ENCODE results near the gene CACHD1. TPM values are rescaled to one million over a fixed set of nuclear protein-coding genes. Genes with fewer than 3 reads are reported as not detected.

The CACHD1 gene
- total RNA-seq, 1 experiment from 2014 or later: 29.9 TPM

- intact Hi-C loops (cut with micrococcal nuclease; ENCODE audit: unreplicated experiment): no loop called here
- POLR2A ChIA-PET: interaction anchor here (0.6 kb wide), 1 partner anchor 658 kb away, joined by 6 read pairs; no protein-coding TSS in a partner anchor
Observed at GRCh38 chr1:64590316-64590715, 120.4 kb downstream of the CACHD1 start.

GRCh38 chr1:64594446-64594845 lies 124.5 kb downstream of the CACHD1 start:
- Histone ChIP-seq H3K4me1 (ENCODE audit: control insufficient read depth, insufficient read depth, low read length) (peaks cover 22% of the 10 kb centered on the region), H3K27me3 (ENCODE audit: control insufficient read depth, insufficient read depth, low read length) (no peaks in the 10 kb centered on the region), H3K9me3 (ENCODE audit: control insufficient read depth, insufficient read depth, low read depth, low read length) (no peaks in the 10 kb centered on the region), H3K36me3 (ENCODE audit: control insufficient read depth, insufficient read depth, low read length) (no peaks in the 10 kb centered on the region), H3K27ac (ENCODE audit: low read length) (no peak overlapping the region), H3K4me3 (ENCODE audit: low read depth in 2 of 2, low read length in 2 of 2) (no peak overlapping the region)
- ChIA-PET POLR2A (no interaction called here), CTCF (no interaction called here)
- TF ChIP-seq POLR2AphosphoS5 (IDR thresholded peaks at IDR 0.05; ENCODE audit: low read depth, low read length) (no peak), SIN3A (IDR thresholded peaks at IDR 0.05; ENCODE audit: borderline replicate concordance, insufficient read depth, low read depth, low read length) (no peak), REST (IDR thresholded peaks at IDR 0.05; ENCODE audit: insufficient read depth in 1 of 2, low read depth in 2 of 2, low read length in 1 of 2) (no peak), CTCF (IDR thresholded peaks at IDR 0.05) (no peak), TCF7L2 (IDR thresholded peaks at IDR 0.05; ENCODE audit: low read depth, low read length) (no peak)
- BruUV-seq (replicated peaks): no TSS peak
- DNase-seq (ENCODE audit: low read depth, low spot score): no peak
- ATAC-seq: no peak
- in situ Hi-C loops (cut with HindIII; ENCODE audit: low pct_unique_long_range_greater_than_20kb, low sequenced_read_pairs): no loop called here
- intact Hi-C loops (cut with micrococcal nuclease; ENCODE audit: unreplicated experiment): no loop called here

More at GRCh38 chr1:64590316-64590715, 120.4 kb downstream of the CACHD1 start:
- no peak for ATAC-seq
- in situ Hi-C loops (cut with HindIII; ENCODE audit: low pct_unique_long_range_greater_than_20kb, low sequenced_read_pairs): no loop called here
- H3K27me3 ChIP-seq (ENCODE audit: control insufficient read depth, insufficient read depth, low read length): no peaks in the 10 kb centered on the region
- no TSS peak for BruUV-seq (replicated peaks)
- peaks cover under 1% of the 10 kb centered on the region; the same call in 1 of the 2 replicates for H3K4me1 ChIP-seq (ENCODE audit: control insufficient read depth, insufficient read depth, low read length)
- TF ChIP-seq POLR2AphosphoS5 (IDR thresholded peaks at IDR 0.05; ENCODE audit: low read depth, low read length): no peak
- TF ChIP-seq SIN3A (IDR thresholded peaks at IDR 0.05; ENCODE audit: borderline replicate concordance, insufficient read depth, low read depth, low read length): no peak
- no peak for TF ChIP-seq REST (IDR thresholded peaks at IDR 0.05; ENCODE audit: insufficient read depth in 1 of 2, low read depth in 2 of 2, low read length in 1 of 2)
- H3K9me3 ChIP-seq (ENCODE audit: control insufficient read depth, insufficient read depth, low read depth, low read length): no peaks in the 10 kb centered on the region
- no peak for DNase-seq (ENCODE audit: low read depth, low spot score)
- no peak overlapping the region for H3K27ac ChIP-seq (ENCODE audit: low read length)
- H3K4me3 ChIP-seq (ENCODE audit: low read depth in 2 of 2, low read length in 2 of 2): no peak overlapping the region
- CTCF ChIA-PET: no interaction called here
- no peaks in the 10 kb centered on the region for H3K36me3 ChIP-seq (ENCODE audit: control insufficient read depth, insufficient read depth, low read length)
